Neural cell (in vitro differentiated cells): ENCODE data around the gene ART1.

Experiments
- CTCF ChIP-seq: fragments of 450-650 bp; IDR thresholded peaks from 2 replicates; pipeline ENCODE4 v1.5.1; 2014; ENCODE audit warnings: antibody characterized with exemption, mild to moderate bottlenecking, moderate library complexity; ENCODE audit not compliant: poor library complexity, severe bottlenecking
- EP300 ChIP-seq: fragments of 450-650 bp; conservative IDR thresholded peaks from 2 replicates; pipeline ENCODE4 v1.6.1; 2014; ENCODE audit warnings: antibody characterized with exemption, mild to moderate bottlenecking, moderate library complexity; ENCODE audit not compliant: poor library complexity, severe bottlenecking
- EZH2 ChIP-seq: fragments of 200-600, 300-800 bp; shearing (Covaris generic), sonication (generic); IDR thresholded peaks from 2 replicates; pipeline ENCODE4 v1.6.1; 2014; ENCODE audit warnings: antibody characterized with exemption, low read length, borderline replicate concordance, mild to moderate bottlenecking; ENCODE audit not compliant: insufficient read depth, poor library complexity, severe bottlenecking
- REST ChIP-seq: IDR thresholded peaks from 2 replicates; pipeline ENCODE4 v1.6.1; 2012; ENCODE audit warnings: borderline replicate concordance
- TAF1 ChIP-seq: IDR thresholded peaks from 2 replicates; pipeline ENCODE4 v1.6.1; 2012; ENCODE audit warnings: low read depth

DNA sequence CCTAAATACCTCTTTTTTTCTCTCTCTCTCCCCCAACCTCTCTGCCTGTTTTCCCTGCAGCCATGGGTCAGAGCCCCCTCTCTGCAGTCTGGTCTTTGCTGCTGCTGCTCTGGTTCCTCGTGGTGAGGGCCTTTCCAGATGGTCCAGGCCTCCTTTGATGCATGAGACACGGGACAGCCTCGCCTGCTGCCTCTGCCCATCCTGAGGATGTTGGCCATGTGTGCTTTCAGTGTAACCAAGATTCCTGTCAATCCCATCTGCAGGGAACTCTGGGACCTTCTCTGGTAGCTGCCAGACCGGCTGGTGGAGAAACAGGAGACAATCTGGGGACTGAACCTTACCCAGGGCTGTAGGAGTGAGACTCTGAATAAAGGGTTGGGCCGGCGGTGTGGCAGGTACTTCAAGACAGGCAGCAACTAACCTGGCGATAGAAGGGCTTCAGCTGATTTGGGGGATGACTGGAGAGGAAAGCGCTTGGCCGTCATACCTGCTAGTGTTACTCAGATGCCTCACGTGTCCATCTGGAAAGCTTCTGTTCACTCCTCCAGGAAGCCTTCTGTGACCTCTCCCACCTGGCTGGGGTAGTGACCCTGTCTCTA is 19.2 kb downstream of the ART1 start:
- TF ChIP-seq CTCF (no peak), TAF1 (no peak), REST (no peak), EP300 (no peak), EZH2 (no peak)
